ENCODE measurements around the gene PLS1.

Gene PLS1

DNA sequence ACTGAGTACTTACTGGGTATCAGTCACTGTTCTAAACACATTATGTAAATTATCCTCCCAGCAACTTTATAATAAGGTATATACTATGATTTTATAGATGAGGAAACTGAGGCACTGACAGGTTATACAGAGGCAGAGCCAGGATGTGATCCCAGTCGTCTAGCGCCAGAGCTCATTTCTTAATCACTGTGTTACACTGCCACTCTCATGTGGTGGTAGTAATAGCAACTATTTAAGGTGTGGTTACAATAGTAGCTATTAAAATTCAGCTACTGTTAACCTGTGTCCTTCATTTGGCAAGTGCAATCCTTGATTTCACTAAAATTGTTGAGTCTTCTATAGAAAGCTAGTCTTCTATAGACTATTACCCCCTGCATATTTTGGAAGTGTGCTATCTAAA lies 84.5 kb downstream of the PLS1 start:
- no peak for ATAC-seq
- TF ChIP-seq TCF4 (CRISPR knock-in tag; IDR thresholded peaks at IDR 0.05; ENCODE audit: borderline replicate concordance): no peak
- TF ChIP-seq RARB (CRISPR knock-in tag; IDR thresholded peaks at IDR 0.05): no peak
- TF ChIP-seq, protein P1, sequence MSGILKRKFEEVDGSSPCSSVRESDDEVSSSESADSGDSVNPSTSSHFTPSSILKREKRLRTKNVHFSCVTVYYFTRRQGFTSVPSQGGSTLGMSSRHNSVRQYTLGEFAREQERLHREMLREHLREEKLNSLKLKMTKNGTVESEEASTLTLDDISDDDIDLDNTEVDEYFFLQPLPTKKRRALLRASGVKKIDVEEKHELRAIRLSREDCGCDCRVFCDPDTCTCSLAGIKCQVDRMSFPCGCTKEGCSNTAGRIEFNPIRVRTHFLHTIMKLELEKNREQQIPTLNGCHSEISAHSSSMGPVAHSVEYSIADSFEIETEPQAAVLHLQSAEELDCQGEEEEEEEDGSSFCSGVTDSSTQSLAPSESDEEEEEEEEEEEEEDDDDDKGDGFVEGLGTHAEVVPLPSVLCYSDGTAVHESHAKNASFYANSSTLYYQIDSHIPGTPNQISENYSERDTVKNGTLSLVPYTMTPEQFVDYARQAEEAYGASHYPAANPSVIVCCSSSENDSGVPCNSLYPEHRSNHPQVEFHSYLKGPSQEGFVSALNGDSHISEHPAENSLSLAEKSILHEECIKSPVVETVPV (CRISPR knock-in tag; IDR thresholded peaks at IDR 0.05): no peak
- no peak for TF ChIP-seq CSDC2 (CRISPR knock-in tag; IDR thresholded peaks at IDR 0.05)
- TF ChIP-seq ISL1 (CRISPR knock-in tag; IDR thresholded peaks at IDR 0.05): no peak
- no peak for TF ChIP-seq ARNTL (CRISPR knock-in tag; IDR thresholded peaks at IDR 0.05; ENCODE audit: borderline replicate concordance, low read depth)
- no peak for TF ChIP-seq ZNF70 (CRISPR knock-in tag; IDR thresholded peaks at IDR 0.05)
- TF ChIP-seq ZFP30 (CRISPR knock-in tag; IDR thresholded peaks at IDR 0.05): no peak
- TF ChIP-seq, protein P2, sequence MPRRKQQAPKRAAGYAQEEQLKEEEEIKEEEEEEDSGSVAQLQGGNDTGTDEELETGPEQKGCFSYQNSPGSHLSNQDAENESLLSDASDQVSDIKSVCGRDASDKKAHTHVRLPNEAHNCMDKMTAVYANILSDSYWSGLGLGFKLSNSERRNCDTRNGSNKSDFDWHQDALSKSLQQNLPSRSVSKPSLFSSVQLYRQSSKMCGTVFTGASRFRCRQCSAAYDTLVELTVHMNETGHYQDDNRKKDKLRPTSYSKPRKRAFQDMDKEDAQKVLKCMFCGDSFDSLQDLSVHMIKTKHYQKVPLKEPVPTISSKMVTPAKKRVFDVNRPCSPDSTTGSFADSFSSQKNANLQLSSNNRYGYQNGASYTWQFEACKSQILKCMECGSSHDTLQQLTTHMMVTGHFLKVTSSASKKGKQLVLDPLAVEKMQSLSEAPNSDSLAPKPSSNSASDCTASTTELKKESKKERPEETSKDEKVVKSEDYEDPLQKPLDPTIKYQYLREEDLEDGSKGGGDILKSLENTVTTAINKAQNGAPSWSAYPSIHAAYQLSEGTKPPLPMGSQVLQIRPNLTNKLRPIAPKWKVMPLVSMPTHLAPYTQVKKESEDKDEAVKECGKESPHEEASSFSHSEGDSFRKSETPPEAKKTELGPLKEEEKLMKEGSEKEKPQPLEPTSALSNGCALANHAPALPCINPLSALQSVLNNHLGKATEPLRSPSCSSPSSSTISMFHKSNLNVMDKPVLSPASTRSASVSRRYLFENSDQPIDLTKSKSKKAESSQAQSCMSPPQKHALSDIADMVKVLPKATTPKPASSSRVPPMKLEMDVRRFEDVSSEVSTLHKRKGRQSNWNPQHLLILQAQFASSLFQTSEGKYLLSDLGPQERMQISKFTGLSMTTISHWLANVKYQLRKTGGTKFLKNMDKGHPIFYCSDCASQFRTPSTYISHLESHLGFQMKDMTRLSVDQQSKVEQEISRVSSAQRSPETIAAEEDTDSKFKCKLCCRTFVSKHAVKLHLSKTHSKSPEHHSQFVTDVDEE (CRISPR knock-in tag; IDR thresholded peaks at IDR 0.05): no peak
- no peak for TF ChIP-seq TOX (CRISPR knock-in tag; IDR thresholded peaks at IDR 0.05; ENCODE audit: borderline replicate concordance)
- TF ChIP-seq SNAI2 (CRISPR knock-in tag; IDR thresholded peaks at IDR 0.05): no peak
- no peak for TF ChIP-seq ZC3H10 (CRISPR knock-in tag; IDR thresholded peaks at IDR 0.05)
- TF ChIP-seq PPARA (CRISPR knock-in tag; IDR thresholded peaks at IDR 0.05; ENCODE audit: borderline replicate concordance): no peak
- TF ChIP-seq GLIS3 (CRISPR knock-in tag; IDR thresholded peaks at IDR 0.05): no peak
- TF ChIP-seq, protein P3, sequence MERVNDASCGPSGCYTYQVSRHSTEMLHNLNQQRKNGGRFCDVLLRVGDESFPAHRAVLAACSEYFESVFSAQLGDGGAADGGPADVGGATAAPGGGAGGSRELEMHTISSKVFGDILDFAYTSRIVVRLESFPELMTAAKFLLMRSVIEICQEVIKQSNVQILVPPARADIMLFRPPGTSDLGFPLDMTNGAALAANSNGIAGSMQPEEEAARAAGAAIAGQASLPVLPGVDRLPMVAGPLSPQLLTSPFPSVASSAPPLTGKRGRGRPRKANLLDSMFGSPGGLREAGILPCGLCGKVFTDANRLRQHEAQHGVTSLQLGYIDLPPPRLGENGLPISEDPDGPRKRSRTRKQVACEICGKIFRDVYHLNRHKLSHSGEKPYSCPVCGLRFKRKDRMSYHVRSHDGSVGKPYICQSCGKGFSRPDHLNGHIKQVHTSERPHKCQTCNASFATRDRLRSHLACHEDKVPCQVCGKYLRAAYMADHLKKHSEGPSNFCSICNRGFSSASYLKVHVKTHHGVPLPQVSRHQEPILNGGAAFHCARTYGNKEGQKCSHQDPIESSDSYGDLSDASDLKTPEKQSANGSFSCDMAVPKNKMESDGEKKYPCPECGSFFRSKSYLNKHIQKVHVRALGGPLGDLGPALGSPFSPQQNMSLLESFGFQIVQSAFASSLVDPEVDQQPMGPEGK (CRISPR knock-in tag; IDR thresholded peaks at IDR 0.05; ENCODE audit: borderline replicate concordance): no peak

DNA sequence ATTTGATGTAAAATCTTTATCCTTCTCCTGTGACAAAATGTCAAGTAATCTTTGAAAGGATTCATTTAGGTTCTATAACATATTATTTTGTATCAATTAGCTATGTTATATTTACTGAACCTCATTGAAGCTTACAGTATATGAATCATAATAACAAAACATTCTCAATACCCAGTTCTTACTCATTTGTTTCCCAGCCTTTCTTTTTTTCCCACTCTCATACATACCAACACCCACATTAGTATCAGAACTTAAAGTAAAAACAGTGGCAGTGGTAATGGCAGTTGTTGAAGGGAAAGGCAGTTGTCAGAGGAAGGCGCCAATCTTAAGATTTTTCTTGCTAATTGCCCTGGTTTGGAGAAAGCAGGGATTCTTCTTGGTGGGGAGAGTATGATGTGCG lies 94.4 kb downstream of the PLS1 start:
- TF ChIP-seq, protein P1 (CRISPR knock-in tag; IDR thresholded peaks at IDR 0.05): no peak
- TF ChIP-seq ZNF70 (CRISPR knock-in tag; IDR thresholded peaks at IDR 0.05): no peak
- no peak for ATAC-seq

DNA sequence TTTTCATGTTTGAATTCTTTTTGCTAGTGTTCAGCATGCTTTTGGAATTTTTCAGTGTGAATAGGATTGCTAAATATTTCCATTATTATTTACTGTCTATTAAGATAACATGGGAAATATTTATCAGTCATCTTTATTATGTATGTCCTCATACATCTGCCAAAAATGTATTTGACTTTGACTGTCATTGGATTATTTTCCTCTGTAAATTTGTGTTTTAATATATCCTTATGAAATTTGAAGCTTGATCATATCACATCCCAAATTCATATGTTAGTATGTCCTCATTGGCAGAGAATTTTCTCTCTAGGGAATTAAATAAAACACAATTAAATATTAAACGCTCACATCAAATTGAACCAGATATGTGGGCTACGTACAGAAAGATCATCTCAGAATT lies 95.3 kb downstream of the PLS1 start:
- TF ChIP-seq PPARA (CRISPR knock-in tag; IDR thresholded peaks at IDR 0.05; ENCODE audit: borderline replicate concordance) (no peak), ISL1 (CRISPR knock-in tag; IDR thresholded peaks at IDR 0.05) (peak; percentile 64), ZNF8 (CRISPR knock-in tag; IDR thresholded peaks at IDR 0.05) (no peak), ZC3H10 (CRISPR knock-in tag; IDR thresholded peaks at IDR 0.05) (no peak)
- TF ChIP-seq, protein P1 (CRISPR knock-in tag; IDR thresholded peaks at IDR 0.05): no peak
- TF ChIP-seq, protein P4, sequence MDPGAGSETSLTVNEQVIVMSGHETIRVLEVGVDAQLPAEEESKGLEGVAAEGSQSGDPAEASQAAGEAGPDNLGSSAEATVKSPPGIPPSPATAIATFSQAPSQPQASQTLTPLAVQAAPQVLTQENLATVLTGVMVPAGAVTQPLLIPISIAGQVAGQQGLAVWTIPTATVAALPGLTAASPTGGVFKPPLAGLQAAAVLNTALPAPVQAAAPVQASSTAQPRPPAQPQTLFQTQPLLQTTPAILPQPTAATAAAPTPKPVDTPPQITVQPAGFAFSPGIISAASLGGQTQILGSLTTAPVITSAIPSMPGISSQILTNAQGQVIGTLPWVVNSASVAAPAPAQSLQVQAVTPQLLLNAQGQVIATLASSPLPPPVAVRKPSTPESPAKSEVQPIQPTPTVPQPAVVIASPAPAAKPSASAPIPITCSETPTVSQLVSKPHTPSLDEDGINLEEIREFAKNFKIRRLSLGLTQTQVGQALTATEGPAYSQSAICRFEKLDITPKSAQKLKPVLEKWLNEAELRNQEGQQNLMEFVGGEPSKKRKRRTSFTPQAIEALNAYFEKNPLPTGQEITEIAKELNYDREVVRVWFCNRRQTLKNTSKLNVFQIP (CRISPR knock-in tag; IDR thresholded peaks at IDR 0.05; ENCODE audit: borderline replicate concordance, low read depth): no peak
- TF ChIP-seq, protein P5, sequence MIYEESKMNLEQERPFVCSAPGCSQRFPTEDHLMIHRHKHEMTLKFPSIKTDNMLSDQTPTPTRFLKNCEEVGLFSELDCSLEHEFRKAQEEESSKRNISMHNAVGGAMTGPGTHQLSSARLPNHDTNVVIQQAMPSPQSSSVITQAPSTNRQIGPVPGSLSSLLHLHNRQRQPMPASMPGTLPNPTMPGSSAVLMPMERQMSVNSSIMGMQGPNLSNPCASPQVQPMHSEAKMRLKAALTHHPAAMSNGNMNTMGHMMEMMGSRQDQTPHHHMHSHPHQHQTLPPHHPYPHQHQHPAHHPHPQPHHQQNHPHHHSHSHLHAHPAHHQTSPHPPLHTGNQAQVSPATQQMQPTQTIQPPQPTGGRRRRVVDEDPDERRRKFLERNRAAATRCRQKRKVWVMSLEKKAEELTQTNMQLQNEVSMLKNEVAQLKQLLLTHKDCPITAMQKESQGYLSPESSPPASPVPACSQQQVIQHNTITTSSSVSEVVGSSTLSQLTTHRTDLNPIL (CRISPR knock-in tag; IDR thresholded peaks at IDR 0.05; ENCODE audit: low read depth): no peak
- TF ChIP-seq, protein P3 (CRISPR knock-in tag; IDR thresholded peaks at IDR 0.05; ENCODE audit: borderline replicate concordance): no peak
- no peak for ATAC-seq
